NCI-H774 (cell line): Measurements from ENCODE around the gene PXDN.

Experiments
- DNase-seq: peaks from one replicate; lab custom pipeline; 2025; lab: John Stamatoyannopoulos, UW

PXDN gene

DNA sequence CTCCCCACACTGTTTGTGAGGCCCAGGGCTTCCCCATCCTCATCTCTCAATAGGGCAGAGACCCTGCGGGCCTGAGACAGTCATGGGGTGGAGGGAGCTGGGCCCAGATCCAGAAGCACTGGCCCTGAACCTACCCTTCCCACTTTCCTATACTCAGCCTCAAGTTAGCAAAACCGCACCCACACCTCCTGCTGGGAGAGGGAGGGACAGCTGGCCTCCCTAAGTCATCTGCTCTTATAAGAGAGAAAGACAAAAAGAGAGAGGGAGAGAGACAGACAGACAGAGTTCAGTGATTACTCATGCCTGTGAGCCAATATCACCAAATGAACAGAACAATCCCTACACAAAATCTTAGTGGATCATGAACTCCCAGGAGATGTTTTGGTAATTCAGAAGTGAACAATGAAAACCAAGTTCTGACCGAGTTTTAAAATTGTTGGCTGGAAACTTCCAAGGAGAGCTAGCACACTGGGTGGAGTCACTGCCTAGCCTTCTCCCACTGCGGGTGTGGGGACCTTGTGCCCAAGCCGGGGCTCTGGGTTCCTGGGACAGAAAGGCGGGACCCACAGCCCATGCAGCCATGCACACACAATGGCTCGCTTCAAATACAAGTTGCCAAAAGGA, 130.5 kb downstream of the PXDN start:
- no peak for DNase-seq

DNA sequence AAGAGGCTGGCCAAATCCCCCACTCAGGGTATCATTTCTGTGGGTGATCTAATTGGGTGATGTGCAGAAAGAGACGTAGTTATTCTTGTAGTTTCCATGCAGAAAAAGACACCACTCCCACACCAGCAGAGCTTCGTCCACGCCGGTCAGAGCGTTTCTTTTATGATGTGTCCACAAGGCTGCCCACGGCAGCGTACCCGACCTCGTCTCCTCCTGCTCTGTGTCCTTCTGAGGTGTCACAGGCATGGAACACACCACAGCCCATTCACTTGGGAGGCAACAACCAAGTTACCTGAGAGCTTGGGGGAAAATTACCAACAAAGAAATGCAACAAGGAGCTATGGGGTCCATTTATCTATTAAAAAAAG, 131.3 kb downstream of the PXDN start:
- DNase-seq: no peak

DNA sequence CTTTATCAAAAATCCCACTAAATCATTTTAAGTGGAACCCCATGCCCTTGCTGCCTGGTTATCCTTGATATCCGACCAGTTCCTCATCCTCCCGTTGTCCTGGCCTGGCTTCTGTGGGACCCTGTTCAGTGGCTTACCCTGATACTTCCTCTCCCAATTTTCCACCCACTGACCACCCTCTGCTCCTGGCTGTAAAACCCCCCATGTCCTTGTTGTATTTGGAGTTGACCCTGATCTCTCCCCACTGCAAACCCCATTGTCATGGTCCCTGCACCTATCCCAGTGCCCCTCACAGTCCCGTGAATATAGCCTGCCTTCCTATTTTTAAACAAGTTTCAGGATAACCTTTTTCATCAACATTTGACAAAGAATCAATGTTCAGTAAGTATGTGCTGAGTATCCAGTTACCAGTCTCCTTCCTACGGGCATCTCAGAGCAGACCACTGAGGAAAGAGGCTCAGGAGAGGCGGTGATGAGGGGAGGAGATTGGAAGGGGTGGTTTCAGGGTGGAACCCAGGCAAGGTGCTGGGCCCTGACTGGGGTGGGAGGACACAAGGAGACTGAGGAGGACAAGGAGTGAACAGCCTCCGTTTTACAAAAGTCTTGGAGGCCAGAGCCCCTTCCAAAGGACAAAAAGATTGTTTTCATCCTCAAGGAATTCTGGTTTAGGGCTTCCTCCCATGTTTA, 131.8 kb downstream of the PXDN start:
- no peak for DNase-seq

DNA sequence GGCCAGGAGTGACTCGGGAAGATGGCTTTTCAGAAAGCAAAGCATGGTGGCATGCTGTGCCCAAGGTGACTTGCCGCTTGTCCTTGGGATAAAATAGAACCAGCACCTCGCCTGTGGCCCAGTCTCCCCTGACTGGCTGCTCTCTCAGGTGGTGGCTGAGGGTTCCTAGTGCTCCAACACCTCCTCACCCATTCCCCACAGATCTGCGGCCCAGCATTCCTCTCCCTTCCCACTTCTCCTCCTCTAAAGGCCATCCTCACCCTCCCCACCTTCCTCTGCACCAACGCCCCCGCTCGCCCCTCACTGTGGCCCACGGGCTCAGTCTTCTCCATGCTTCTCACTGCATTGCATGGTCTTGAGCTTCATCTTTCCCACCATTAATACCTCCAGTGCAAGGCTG, 132.4 kb downstream of the PXDN start:
- DNase-seq: no peak

DNA sequence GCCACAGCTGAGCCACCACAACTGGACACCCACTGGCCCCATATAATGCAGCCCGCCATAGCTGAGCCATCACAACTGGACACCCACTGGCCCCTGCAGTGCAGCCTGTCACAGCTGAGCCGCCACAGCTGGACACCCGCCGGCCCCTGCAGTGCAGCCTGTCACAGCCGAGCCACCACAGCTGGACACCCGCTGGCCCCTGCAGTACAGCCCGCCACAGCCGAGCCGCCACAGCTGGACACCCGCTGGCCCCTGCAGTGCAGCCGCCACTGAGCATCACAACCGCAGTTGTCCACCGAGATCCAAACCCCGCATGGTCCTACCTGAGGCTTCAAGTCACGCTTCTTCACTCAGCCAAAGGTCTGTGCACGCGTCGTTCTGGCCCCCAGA, 134.2 kb downstream of the PXDN start:
- no peak for DNase-seq

DNA sequence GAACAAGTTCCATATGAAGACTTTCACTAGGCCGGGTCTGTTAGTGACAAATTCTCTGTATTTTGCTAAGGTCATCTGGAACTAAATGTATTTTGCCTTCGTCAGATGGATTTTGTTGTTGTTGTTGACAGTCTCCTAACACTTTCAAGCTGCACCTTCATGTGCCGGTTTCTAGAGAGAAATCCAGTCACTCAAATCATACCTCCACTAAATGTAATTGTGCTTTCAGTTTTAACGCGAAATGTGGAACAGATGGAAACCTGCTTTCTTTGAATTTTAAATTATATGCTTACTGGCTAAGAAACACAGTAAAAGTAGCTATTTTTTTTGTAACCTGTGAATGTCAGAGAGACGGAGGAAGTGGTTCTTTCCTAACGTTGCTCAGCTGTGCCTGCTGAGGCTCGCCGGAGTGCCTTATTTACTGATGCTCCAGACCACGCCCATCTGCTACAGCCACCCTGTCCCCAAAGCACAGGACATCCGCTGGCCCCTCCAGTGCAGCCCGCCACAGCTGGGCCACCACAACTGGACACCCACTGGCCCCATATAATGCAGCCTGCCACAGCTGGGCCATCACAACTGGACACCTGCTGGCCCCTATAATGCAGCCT, 134.7 kb downstream of the PXDN start:
- DNase-seq: no peak

DNA sequence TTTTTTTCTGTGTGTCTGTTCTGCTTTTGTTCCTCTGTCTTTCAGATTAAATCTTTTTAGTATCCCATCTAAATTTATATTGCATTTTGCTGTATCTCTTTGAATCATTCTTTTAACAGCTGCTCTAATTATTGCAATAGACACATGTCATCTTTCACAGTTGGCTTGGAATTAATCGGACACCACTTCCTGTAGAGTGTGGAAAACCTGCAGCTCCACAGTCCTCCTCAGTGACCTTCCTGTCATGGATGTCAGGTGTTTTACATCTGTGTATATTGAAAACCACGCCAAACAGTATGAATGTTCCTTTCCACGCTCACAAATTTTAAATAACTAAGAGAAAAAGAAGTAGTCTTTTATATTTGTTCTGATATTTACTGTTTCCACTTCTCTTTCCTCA, 135.3 kb downstream of the PXDN start:
- no peak for DNase-seq

DNA sequence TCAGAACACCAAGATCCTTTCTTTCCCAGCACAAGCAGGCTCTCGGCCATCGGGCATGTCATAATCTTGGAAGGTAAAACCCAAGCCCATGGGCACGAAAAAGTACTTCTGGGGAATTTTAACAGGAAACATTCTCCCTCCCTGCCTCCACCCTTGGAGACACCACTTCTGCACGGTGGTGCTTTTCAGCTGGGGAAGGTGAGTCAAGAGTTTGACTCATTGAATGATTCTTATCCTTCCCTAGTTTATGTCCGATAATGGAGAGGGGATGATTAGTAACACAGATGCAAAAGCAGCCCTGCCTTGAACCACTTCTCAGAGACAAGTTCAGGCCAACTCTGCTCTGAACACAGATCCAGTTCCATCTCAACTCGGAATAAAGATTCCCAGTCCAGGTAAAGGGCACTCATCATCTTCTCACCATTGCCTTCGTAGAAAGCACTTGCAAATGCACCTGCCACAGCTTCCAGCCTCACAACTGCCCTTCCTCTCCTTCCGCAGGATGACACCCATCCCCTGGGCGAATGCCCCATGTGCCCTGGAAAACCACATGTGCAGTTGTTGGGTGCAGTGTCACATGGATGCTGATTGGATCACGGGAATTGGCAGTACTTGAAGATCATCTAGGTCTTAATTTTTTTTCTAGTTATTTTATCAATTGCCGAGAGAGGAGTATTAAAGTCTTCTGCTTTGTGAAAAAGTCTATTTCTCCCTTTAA, 136.2 kb downstream of the PXDN start:
- DNase-seq: no peak

DNA sequence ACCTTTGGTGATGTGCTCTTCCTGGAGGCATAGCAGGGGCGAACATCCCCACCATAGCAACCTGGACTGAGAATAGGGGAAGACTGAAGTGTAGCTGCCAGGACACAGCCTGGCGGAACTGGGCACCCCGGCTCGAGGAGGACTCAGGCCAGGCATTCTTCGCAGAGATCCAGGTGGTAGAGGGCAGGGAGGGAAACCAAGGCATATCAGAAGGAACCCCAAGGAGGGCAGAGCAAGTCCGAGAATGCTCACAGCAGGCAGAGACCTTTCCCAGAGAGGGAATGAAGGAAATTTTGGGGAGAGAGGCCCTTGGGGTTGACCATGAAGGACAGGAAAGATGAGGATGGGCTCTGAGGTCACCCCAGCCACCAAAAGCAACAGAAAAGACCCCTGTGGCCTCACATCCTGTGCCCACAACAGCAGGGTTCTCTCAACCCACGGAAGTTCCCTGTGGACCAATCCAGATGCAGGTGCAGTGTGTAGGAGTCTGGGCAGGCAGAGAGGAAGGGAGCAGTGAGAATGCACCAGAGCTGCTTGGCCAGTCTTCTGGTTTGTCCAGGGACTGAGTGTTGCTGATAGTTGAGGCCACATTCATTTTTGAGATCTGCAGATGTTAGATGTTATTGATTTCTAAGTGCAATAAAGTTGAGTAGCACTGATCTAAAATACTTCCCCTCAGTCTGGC, 136.9 kb downstream of the PXDN start:
- DNase-seq: no peak

DNA sequence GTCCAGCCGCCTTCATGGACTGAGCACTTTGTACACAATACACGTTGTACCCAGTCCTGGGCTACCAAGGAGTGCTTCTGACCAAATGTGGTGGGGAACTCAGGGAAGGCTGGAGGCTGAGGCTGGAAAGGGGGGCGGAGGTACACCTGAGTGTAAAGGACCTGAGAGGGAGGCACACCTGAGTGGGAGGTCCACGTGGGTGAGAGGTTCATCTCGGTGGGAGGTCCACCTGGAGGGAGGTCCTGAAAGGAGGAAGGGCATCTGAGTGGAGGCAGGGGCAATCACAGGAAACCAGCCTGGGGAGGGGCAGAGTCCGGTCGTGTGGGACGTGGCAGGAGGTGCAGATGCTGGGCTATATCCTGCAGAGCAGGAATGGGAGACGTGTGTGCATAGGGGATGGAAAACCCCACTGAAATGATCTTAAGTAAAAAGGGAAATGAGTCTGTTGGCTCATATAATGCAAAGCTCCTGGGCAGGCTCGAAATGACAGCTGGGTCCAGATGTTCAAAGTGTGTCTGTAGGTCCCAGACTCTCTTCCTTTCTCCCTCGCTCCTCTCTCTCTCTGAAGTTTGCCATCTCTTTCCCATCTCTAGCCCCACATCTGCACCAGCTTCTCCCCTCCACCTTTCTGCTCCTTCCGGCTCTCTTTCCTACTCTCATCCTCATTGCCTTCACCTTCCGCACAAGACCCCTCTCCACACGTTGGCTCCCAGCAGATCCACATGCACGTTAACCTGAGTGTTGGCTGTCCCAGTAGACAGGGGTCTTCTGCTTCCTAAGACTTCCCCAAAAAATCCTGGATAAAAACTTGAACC, 137.7 kb downstream of the PXDN start:
- no peak for DNase-seq

DNA sequence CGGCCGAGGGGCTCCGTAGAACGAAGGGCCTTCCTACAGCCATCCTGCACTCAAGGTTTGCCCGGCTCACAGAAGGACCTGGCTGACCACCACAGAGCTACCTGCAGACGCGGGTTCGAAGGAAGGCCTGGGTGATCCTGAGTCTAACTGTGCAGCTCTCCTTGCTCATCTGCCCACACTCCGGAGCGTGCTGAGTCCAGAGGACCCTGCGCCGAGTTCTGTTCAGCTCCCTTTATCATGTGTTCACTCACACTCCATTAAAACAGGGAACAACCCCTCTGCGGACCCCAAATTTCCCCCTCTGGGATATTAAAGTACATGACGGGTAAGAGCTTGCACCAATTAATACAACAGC, 138.3 kb downstream of the PXDN start:
- DNase-seq: no peak

DNA sequence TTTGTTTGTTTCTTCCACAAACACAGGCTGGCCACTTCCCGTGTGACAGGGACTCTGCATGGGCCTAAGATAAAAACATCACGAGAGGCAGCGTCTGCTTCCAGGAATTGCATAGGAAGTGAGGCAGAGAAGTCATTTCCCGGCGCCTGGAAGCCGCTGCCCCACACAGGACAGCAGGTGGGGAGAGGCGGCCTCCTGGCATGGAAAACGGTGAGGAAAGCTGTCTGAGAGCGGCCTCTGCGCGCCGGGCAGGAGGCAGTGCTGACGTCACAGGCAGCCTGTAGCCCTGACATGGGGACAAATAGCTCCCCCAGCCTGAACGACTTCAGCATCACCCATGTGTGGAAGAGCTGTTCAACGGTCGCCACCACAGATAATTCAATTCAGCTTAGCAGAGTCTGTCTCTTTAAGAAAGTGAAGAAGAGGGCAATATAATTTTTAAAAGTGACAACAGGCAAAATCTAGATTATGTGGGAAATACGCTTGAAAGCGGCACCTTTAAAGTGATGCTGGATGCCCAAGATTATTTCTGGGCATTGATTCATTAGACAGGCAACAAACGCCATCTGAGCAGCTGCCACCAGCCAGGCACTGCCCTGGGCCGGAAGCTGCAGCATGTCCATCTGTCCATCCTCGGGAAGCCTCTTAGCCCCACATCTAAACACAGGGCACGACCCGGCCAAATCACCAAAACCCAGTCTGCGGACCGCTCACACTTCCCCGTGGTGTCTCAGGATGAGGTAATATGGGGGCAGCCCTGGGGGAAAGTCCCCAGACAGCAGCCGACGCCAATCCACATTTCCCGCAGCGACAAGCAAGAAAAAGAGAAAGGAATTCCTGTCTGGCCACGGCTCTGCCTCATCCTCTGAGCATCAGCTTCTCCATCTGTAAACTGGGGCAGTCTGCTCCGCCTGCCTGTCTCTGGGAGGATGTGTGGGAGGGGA, 138.9 kb downstream of the PXDN start:
- DNase-seq: no peak

DNA sequence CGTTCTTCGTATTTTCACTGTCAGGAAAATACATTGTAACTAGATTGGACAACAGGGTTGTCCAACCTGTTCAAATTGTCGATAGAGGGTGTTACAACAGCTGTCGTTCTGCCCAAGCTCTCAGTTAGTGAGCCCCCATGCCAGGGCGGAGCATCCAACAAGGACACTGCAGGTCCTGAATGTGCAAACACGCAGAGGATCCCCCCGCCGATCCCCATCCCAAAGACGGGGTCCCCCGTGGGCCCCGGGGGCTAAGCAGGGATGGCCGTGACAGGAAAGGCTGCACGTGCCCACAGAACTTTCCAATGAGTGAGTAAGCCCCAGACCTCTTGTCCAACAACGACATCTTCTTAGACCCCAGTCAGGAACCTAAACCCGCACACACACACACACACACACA, 140.8 kb downstream of the PXDN start:
- DNase-seq: no peak

DNA sequence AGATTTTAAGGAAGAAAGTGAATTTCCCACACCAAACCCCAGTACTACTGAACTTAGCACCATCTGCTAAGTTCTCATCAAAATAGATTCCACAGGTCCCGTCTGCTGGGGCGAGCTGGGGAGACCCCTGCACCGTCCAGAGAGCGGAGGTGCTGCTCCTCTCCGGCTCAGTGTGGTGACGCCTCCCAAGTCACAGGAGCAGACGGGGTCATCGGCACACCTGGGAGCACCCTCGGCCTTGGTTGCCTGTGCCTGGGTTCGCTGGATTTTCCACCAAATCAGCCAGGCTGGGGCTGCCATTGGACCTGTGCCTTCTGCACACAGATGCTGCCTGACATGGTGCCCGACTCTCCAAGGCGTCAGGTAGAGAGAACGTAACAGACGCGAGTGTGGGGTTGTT, 141.3 kb downstream of the PXDN start:
- no peak for DNase-seq

DNA sequence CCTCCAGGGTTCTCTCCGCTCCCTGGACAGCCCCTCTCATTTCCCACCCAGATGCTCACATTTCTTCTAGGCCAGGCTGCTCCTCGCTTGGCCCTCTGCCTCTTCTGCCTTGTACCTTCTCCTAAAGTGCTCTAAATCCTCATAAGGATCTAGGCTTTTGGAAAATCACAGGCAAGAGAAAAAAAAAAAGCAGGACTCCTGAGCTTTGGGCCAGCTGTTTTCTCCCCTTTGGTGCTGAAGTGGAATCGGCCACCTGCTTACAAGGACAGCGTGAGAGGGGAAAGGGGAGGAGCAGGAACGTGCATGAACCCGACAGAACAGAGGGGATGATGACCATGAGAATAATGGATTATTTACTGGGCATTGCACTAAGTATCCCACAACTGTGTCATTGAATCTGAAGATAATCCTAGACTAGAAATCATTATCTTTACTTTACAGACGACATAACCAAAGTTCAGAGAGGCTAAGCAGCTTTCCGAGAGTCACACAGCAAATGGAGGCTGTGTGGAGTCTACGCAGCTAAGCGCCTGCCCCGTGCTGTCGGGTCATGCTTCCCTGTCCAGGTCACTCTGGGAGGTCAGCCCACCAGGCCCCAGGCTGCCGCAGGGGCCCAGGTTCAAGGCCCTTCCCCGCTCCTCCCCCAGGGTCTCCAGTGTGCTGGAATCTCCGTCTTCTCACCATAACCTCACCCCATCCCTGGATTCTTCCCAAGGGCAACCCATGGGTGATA, 141.9 kb downstream of the PXDN start:
- no peak for DNase-seq

DNA sequence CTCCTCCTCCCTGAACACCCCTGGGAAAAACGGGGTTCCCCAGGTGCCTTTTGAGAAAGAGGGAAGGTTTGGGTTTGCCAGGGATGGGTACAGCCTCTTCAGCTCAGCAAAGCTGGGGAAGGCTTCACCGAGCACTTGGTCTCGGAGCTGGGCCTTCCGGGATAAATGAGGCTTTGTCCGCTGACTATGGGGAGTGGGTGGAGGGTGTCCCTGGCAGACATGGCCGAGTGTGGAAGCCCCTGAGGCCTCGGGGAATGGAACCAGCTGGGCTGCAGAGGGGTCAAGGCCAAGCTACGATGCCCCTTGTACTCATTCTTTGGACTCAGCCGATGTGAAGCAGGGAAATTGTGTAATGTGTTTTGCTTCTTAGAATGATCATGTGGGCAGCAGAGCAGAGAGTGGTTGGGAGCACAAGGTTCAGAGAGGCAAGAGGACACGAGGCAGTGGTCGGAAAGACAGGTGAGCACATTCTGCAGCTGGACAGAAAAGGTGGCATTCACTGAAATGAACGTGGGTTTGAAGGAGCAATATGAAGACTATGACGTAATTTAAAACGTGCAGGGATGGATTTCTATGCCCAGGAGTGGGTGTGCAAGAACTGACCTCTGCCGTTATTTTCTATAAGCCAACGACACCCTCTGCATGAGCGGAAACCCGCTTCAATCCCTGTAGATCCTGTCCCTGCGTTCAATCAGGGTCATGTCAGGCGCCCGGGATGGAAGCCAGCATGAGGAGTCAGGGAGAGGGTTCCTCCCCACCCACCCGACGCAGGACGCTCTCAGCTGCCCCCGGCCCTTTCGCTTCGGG, 142.6 kb downstream of the PXDN start:
- DNase-seq: no peak

DNA sequence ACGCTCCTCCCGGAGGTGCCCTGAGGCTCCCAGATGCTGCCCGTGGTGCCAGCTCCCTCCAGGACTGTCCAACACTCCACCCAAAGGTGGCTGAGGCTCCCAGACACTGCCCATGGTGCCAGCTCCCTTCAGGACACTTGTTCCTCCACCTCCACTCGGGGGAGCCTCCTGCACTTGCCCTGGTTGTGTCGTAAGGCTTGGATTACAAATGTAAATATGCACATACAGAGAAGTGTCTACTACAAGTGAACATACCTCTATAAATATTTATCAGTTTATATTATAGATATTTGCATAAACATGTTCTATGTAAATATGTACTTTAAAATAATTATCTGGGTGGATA, 143.3 kb downstream of the PXDN start:
- no peak for DNase-seq

DNA sequence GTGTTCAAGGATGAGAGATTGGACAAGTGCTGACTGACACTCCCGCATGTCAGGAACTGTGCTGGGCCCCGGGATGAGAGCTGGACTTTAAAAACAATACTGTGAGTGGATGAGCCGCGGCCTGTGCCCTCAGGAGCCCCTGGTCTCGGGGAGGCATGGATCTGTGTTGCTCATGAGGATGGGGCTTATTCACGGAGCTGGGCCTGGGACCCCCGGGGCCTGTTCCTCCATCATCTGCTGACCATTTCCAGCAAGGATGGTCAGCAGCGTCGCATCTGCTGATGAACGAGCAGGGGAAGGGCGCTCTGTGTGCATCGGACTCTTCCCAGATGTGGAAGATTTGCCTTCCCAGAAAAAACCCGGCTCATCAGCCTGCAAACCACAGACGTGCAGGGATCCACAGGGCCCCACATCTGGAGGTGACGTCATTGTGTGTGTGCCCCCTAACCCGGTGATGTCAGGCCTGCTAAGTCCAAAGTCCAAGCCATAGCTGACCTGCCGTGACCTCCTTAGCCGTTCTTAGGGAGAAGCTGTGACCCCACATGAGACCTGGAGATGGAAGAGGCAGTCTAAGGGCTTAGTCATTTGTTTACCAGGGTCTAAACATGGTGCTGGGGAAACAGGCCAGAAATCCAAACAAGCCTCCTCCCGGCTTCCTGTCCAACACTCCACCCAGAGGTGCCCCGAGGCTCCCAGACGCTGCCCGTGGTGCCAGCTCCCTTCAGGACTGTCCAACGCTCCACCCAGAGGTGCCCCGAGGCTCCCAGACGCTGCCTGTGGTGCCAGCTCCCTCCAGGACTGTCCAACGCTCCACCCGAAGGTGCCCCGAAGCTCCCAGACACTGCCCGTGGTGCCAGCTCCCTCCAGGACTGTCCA, 143.9 kb downstream of the PXDN start:
- no peak for DNase-seq
